Progenitor cell of endocrine pancreas (in vitro differentiated cells): ENCODE results near the gene EHBP1. TPM values are rescaled to one million over a fixed set of nuclear protein-coding genes. Genes with fewer than 3 reads are reported as not detected.

ENCODE experiments used
- DNase-seq: peaks from one replicate; pipeline ENCODE4 v3.0.0; 2021; ENCODE audit warnings: low spot score; ENCODE audit not compliant: unreplicated experiment
- H3K27ac Mint-ChIP-seq: 2 replicates; pipeline ENCODE4 v1.8.0; 2021; ENCODE audit warnings: mild to moderate bottlenecking, moderate library complexity, mixed read lengths
- H3K27me3 Mint-ChIP-seq: 2 replicates; pipeline ENCODE4 v1.8.0; 2021; ENCODE audit warnings: mixed read lengths
- H3K36me3 Mint-ChIP-seq: 2 replicates; pipeline ENCODE4 v1.8.0; 2022; ENCODE audit warnings: mixed read lengths; ENCODE audit not compliant: insufficient read depth
- H3K4me1 Mint-ChIP-seq: 2 replicates; pipeline ENCODE4 v1.8.0; 2021; ENCODE audit warnings: low read depth, mixed read lengths
- H3K4me3 Mint-ChIP-seq: 2 replicates; pipeline ENCODE4 v1.8.0; 2021; ENCODE audit warnings: low read depth, mild to moderate bottlenecking, moderate library complexity, mixed read lengths
- H3K9me3 Mint-ChIP-seq: 2 replicates; pipeline ENCODE4 v1.8.0; 2021; ENCODE audit warnings: low read depth, mixed read lengths
- total RNA-seq: library from RNA; stranded (reverse); gene quantifications from 2 replicates; pipeline ENCODE4 v1.2.1, GENCODE V29; 2021
- TF ChIP-seq, protein P1 (sequence below): fragments of 200-600 bp; sonication (generic); IDR thresholded peaks from one replicate; pipeline ENCODE4 v1.5.0; 2021; ENCODE audit warnings: antibody characterized with exemption, mild to moderate bottlenecking; ENCODE audit not compliant: unreplicated experiment

EHBP1 gene
- total RNA-seq, 1 donor from 2014 or later = 45.6 TPM

DNA sequence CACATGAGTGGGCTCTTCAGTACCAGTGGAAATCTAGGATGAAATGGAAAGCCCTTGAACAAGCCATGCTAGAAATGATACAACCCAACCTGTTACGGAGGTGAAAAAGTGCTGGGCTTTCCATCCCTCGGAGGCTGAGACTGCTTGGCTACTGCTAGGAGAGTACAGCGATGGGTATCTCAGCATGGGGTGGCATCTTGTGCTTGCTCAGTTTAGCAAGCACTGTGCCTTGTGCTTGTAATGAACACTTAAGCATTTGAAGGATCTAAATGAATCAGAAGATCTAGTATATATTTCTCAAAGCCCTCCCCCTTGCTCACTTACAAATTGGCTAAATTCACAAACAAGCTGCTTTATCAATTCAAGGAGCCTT, 44.3 kb upstream of the EHBP1 start:
- TF ChIP-seq, protein P1, sequence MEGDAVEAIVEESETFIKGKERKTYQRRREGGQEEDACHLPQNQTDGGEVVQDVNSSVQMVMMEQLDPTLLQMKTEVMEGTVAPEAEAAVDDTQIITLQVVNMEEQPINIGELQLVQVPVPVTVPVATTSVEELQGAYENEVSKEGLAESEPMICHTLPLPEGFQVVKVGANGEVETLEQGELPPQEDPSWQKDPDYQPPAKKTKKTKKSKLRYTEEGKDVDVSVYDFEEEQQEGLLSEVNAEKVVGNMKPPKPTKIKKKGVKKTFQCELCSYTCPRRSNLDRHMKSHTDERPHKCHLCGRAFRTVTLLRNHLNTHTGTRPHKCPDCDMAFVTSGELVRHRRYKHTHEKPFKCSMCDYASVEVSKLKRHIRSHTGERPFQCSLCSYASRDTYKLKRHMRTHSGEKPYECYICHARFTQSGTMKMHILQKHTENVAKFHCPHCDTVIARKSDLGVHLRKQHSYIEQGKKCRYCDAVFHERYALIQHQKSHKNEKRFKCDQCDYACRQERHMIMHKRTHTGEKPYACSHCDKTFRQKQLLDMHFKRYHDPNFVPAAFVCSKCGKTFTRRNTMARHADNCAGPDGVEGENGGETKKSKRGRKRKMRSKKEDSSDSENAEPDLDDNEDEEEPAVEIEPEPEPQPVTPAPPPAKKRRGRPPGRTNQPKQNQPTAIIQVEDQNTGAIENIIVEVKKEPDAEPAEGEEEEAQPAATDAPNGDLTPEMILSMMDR = no peak
- Mint-ChIP-seq H3K27me3 (no peaks in the 10 kb centered on the region), H3K27ac (no peak overlapping the region), H3K4me3 (no peak overlapping the region), H3K36me3 (no peaks in the 10 kb centered on the region), H3K4me1 (peaks cover 2% of the 10 kb centered on the region), H3K9me3 (no peaks in the 10 kb centered on the region)
- no peak for DNase-seq

DNA sequence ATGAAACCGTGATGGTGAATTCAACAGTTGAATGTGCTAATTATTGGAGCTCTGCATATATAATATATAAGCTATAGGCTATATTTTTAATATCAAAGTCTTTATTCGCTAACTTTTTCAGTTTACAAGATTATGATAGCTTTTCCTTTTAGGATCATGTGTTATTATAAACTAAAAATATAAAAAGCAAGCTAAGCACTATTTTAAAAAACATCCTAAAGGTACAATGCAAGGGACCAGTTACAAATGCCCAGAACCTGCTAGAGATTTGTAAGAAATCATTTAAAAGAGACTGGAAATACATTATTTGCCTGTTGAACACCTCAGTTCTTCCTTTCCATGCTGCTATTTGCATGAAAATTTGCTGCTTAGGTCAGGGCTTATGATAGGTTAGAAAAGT, 43.4 kb upstream of the EHBP1 start:
- Mint-ChIP-seq H3K4me3 (no peak overlapping the region), H3K27ac (no peak overlapping the region), H3K4me1 (peaks cover 2% of the 10 kb centered on the region), H3K36me3 (no peaks in the 10 kb centered on the region), H3K27me3 (no peaks in the 10 kb centered on the region), H3K9me3 (no peaks in the 10 kb centered on the region)
- no peak for DNase-seq
- TF ChIP-seq, protein P1 = no peak

DNA sequence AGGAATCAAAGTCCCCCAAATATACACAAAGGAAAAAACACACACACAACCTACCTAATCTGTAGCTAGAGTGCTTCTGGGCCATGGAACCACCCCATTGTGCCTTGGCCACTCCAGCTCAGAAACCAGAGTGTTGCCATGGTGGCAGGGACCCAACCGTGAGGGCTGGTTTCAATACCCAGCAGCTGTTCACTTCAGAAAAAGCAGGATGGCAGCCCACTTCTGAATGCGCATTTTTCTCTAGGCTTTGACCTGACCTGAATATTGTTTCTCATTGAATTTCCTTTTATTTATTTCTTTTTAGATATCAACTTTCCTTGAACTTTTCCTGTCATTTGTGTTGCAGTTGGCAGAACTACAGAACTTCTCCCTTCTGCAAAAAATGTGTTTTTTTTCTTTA, 43.0 kb upstream of the EHBP1 start:
- Mint-ChIP-seq H3K4me3 (no peak overlapping the region), H3K27ac (no peak overlapping the region), H3K9me3 (no peaks in the 10 kb centered on the region), H3K27me3 (no peaks in the 10 kb centered on the region), H3K4me1 (peaks cover 2% of the 10 kb centered on the region), H3K36me3 (no peaks in the 10 kb centered on the region)
- TF ChIP-seq, protein P1 = no peak
- no peak for DNase-seq

DNA sequence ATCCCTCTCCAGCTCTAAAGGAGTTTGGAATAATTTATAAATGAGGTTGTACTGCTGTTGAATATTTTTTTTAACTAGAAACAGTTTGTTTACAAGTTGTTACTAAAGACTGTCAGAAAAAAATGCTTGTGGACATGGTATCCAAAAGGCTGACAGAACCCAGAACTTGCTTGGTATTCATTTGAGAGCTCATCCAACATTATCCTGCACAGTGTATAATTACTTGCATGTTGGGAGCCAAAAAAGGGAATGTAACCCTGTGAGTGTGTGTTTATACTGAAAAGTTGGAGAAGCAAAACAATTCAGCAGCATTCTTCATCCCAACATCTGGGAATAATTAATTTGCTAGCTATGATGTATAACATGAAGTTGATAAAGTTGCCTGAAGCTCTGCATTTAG, 42.1 kb upstream of the EHBP1 start:
- Mint-ChIP-seq H3K36me3 (no peaks in the 10 kb centered on the region), H3K4me1 (peaks cover 2% of the 10 kb centered on the region), H3K4me3 (no peak overlapping the region), H3K27ac (no peak overlapping the region), H3K9me3 (no peaks in the 10 kb centered on the region), H3K27me3 (no peaks in the 10 kb centered on the region)
- TF ChIP-seq, protein P1 = no peak
- DNase-seq = no peak

DNA sequence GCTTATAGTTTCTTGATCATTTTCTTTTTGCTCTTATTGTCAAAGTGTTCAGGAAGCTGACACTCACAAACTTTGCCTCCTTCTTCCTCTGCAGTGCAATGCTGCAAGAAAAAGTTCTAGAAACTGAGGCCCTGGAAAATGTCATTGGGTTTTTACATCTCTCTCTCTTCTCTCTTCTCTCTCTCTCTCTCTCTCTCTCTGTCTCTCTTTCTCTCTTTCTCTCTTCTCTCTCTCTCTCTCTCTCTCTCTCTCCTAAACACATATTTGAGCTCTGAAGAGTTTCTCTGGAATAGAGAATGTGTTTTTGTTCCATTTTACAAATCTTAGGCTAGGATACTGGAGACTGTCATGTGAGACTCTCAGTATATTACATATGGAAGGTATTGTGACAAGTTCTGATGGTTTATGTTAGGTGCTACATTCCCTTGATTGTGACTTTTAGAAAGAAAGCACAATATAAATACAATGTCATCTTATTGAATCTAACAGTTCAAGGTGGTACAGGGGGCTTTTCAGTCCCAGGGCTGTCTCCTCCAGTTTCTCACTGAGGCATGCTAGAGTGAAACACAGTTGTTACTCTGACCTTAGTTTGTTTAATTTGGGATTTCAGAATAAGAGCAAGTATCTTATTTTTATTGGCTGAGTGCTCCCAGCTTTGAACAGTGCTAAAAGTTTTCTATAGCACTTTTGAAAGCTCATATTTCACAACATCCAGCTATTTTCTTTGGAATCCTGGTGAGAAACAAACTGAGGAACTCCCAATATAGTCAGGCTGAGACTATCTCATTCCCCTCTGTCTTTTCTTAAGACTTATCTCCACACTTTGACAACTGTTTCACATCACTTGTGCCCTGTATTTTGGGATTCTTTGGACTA, 41.4 kb upstream of the EHBP1 start:
- Mint-ChIP-seq H3K27ac (no peak overlapping the region), H3K36me3 (no peaks in the 10 kb centered on the region)

More for the DNA sequence above, 41.4 kb upstream of the EHBP1 start:
- no peak for DNase-seq
- TF ChIP-seq, protein P1 = no peak
- Mint-ChIP-seq H3K9me3 (no peaks in the 10 kb centered on the region), H3K27me3 (no peaks in the 10 kb centered on the region), H3K4me1 (peaks cover 2% of the 10 kb centered on the region), H3K4me3 (no peak overlapping the region)
